Breast epithelium (tissue), 3 donors: ENCODE measurements around the gene GDAP1L1.

ENCODE experiments used
- CTCF ChIP-seq, 3 donors: fragments of 450-650 bp; IDR thresholded peaks; one replicate each; pipeline ENCODE4 v1.5.1; 2016 to 2017; ENCODE audit warnings: antibody characterized with exemption in 3 of 3, mild to moderate bottlenecking in 3 of 3, moderate library complexity in 3 of 3
- POLR2A ChIP-seq: fragments of 450-650 bp; IDR thresholded peaks from one replicate; pipeline ENCODE4 v1.6.1; 2016; ENCODE audit warnings: antibody characterized with exemption, mild to moderate bottlenecking, moderate library complexity

GRCh38 chr20:44324343-44324742, 77.2 kb downstream of the GDAP1L1 start:
- TF ChIP-seq CTCF (IDR thresholded peaks at IDR 0.05) (no peak), POLR2A (no peak)
